ENCODE results near the gene HIC2. TPM values are rescaled to one million over a fixed set of nuclear protein-coding genes. Genes with fewer than 3 reads are reported as not detected.

HIC2 gene
- total and polyA plus RNA-seq, 2 of the 13 experiments (the other 11 are each of a cell fraction or from before 2014, with no cell fraction given), result 5.0 to 13.7 TPM

- TF ChIP-seq ZNF574 (CRISPR knock-in tag; IDR thresholded peaks at IDR 0.05) (0 out of 2 replicates have a peak, but pooled peaks have one; percentile 60), ZNF263 (CRISPR knock-in tag; IDR thresholded peaks at IDR 0.05) (no peak), SMAD9 (CRISPR knock-in tag; IDR thresholded peaks at IDR 0.05) (no peak), ZNF713 (CRISPR knock-in tag; IDR thresholded peaks at IDR 0.05) (no peak), PHF8 (CRISPR knock-in tag; IDR thresholded peaks at IDR 0.05) (no peak), ZNF468 (CRISPR knock-in tag; IDR thresholded peaks at IDR 0.05) (no peak), TCF7 (IDR thresholded peaks at IDR 0.05; ENCODE audit: low read depth) (no peak), SMAD1 (CRISPR knock-in tag; IDR thresholded peaks at IDR 0.05; ENCODE audit: borderline replicate concordance, low read depth) (0 out of 2 replicates have a peak, but pooled peaks have one; percentile 12), GATA4 (IDR thresholded peaks at IDR 0.05; ENCODE audit: borderline replicate concordance, low read depth) (no peak), SRSF9 (IDR thresholded peaks at IDR 0.05; ENCODE audit: borderline replicate concordance, insufficient read depth, low read depth, low read length, poor library complexity, severe bottlenecking) (no peak), REPIN1 (CRISPR knock-in tag; IDR thresholded peaks at IDR 0.05; ENCODE audit: borderline replicate concordance, low read depth) (peak; percentile 45; the same call in 1 of the 2 replicates), ERF (CRISPR knock-in tag; IDR thresholded peaks at IDR 0.05) (no peak), SMARCC2 (IDR thresholded peaks at IDR 0.05) (no peak), RXRB (CRISPR knock-in tag; IDR thresholded peaks at IDR 0.05; ENCODE audit: borderline replicate concordance) (peak; percentile 50; the same call in 1 of the 2 replicates), KAT8 (CRISPR knock-in tag; IDR thresholded peaks at IDR 0.05) (0 out of 2 replicates have a peak, but pooled peaks have one; percentile 45), NAIF1 (CRISPR knock-in tag; IDR thresholded peaks at IDR 0.05; ENCODE audit: borderline replicate concordance) (peak; percentile 59; the same call in 1 of the 2 replicates), ZNF33B (CRISPR knock-in tag; IDR thresholded peaks at IDR 0.05) (no peak)
- TF ChIP-seq, protein P1, sequence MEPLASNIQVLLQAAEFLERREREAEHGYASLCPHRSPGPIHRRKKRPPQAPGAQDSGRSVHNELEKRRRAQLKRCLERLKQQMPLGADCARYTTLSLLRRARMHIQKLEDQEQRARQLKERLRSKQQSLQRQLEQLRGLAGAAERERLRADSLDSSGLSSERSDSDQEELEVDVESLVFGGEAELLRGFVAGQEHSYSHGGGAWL (CRISPR knock-in tag; IDR thresholded peaks at IDR 0.05), result peak; percentile 33; the same call in 1 of the 2 replicates
- TF ChIP-seq, protein P2, sequence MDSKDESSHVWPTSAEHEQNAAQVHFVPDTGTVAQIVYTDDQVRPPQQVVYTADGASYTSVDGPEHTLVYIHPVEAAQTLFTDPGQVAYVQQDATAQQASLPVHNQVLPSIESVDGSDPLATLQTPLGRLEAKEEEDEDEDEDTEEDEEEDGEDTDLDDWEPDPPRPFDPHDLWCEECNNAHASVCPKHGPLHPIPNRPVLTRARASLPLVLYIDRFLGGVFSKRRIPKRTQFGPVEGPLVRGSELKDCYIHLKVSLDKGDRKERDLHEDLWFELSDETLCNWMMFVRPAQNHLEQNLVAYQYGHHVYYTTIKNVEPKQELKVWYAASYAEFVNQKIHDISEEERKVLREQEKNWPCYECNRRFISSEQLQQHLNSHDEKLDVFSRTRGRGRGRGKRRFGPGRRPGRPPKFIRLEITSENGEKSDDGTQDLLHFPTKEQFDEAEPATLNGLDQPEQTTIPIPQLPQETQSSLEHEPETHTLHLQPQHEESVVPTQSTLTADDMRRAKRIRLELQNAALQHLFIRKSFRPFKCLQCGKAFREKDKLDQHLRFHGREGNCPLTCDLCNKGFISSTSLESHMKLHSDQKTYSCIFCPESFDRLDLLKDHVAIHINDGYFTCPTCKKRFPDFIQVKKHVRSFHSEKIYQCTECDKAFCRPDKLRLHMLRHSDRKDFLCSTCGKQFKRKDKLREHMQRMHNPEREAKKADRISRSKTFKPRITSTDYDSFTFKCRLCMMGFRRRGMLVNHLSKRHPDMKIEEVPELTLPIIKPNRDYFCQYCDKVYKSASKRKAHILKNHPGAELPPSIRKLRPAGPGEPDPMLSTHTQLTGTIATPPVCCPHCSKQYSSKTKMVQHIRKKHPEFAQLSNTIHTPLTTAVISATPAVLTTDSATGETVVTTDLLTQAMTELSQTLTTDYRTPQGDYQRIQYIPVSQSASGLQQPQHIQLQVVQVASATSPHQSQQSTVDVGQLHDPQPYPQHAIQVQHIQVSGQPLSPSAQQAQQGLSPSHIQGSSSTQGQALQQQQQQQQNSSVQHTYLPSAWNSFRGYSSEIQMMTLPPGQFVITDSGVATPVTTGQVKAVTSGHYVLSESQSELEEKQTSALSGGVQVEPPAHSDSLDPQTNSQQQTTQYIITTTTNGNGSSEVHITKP (CRISPR knock-in tag; IDR thresholded peaks at IDR 0.05; ENCODE audit: low read depth), result peak; percentile 88
- TF ChIP-seq, protein P3, sequence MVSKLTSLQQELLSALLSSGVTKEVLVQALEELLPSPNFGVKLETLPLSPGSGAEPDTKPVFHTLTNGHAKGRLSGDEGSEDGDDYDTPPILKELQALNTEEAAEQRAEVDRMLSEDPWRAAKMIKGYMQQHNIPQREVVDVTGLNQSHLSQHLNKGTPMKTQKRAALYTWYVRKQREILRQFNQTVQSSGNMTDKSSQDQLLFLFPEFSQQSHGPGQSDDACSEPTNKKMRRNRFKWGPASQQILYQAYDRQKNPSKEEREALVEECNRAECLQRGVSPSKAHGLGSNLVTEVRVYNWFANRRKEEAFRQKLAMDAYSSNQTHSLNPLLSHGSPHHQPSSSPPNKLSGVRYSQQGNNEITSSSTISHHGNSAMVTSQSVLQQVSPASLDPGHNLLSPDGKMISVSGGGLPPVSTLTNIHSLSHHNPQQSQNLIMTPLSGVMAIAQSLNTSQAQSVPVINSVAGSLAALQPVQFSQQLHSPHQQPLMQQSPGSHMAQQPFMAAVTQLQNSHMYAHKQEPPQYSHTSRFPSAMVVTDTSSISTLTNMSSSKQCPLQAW (CRISPR knock-in tag; IDR thresholded peaks at IDR 0.05), result peak; percentile 82
Measured at GRCh38 chr22:21457023-21457787, 40.0 kb downstream of the HIC2 start (continued).

Data from HepG2 (cell line).